ENCODE results near the gene TNIK.
"Not testable (repeated sequence)": the region's sequence is repeated elsewhere in the genome, so short reads cannot be mapped to it uniquely, and the experiment has no call there.

TNIK gene

GRCh38 chr3:171311784-171312183, 148.4 kb downstream of the TNIK start:
- DNase-seq (ENCODE audit: low spot score): no peak

- no peak for DNase-seq (ENCODE audit: low spot score)
Measured at GRCh38 chr3:171309906-171310359, 150.3 kb downstream of the TNIK start.

GRCh38 chr3:171307988-171308387, 152.2 kb downstream of the TNIK start:
- no peak for DNase-seq (ENCODE audit: low spot score)

- no peak for DNase-seq (ENCODE audit: low spot score)
Measured at GRCh38 chr3:171307046-171307585, 153.1 kb downstream of the TNIK start.

- DNase-seq (ENCODE audit: low spot score): no peak
Measured at GRCh38 chr3:171306631-171307030, 153.6 kb downstream of the TNIK start.

GRCh38 chr3:171305823-171306222, 154.4 kb downstream of the TNIK start:
- not testable (repeated sequence) for DNase-seq (ENCODE audit: low spot score)

GRCh38 chr3:171304498-171304897, 155.7 kb downstream of the TNIK start:
- DNase-seq (ENCODE audit: low spot score): not testable (repeated sequence)

GRCh38 chr3:171304017-171304416, 156.2 kb downstream of the TNIK start:
- DNase-seq (ENCODE audit: low spot score): not testable (repeated sequence)

GRCh38 chr3:171301998-171302397, 158.2 kb downstream of the TNIK start:
- DNase-seq (ENCODE audit: low spot score): no peak

- no peak for DNase-seq (ENCODE audit: low spot score)
Measured at GRCh38 chr3:171301002-171301401, 159.2 kb downstream of the TNIK start.

- DNase-seq (ENCODE audit: low spot score): no peak
Measured at GRCh38 chr3:171297951-171298350, 162.3 kb downstream of the TNIK start.

GRCh38 chr3:171297207-171297606, 163.0 kb downstream of the TNIK start:
- no peak for DNase-seq (ENCODE audit: low spot score)

- DNase-seq (ENCODE audit: low spot score): no peak
Measured at GRCh38 chr3:171295484-171296373, 164.5 kb downstream of the TNIK start.

GRCh38 chr3:171293142-171293782, 166.9 kb downstream of the TNIK start:
- DNase-seq (ENCODE audit: low spot score): no peak

GRCh38 chr3:171290680-171291079, 169.5 kb downstream of the TNIK start:
- no peak for DNase-seq (ENCODE audit: low spot score)

GRCh38 chr3:171289291-171289690, 170.9 kb downstream of the TNIK start:
- DNase-seq (ENCODE audit: low spot score): no peak

GRCh38 chr3:171287761-171288160, 172.4 kb downstream of the TNIK start:
- not testable (repeated sequence) for DNase-seq (ENCODE audit: low spot score)

GRCh38 chr3:171286580-171287249, 173.5 kb downstream of the TNIK start:
- peak; percentile 37 for DNase-seq (ENCODE audit: low spot score)

GRCh38 chr3:171285287-171285686, 174.9 kb downstream of the TNIK start:
- no peak for DNase-seq (ENCODE audit: low spot score)

GRCh38 chr3:171284308-171285075, 175.7 kb downstream of the TNIK start:
- DNase-seq (ENCODE audit: low spot score): no peak

- DNase-seq (ENCODE audit: low spot score): no peak
Measured at GRCh38 chr3:171283848-171284222, 176.4 kb downstream of the TNIK start.
